ENCODE results near the gene IQCK.

Gene IQCK

DNA sequence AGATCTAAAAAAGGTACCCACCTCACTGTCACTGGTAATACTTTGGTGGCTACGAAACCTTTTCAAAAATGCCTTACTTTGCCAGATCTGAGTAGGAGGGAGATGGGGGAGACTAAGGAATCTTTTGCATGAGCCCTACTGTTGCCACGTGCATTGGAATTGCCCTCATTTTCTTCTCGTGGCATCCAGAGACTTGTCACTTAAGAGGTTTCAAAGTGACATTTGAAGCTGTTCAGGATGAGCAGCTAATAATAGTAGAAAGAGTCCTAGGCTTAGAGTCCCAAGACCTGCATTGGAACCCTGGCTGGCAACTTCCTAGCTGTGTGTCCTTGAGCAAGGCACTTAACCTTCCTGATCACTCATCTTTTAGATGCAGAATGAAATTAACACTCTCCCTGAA is 123.1 kb downstream of the IQCK start:
- no peak for DNase-seq

DNA sequence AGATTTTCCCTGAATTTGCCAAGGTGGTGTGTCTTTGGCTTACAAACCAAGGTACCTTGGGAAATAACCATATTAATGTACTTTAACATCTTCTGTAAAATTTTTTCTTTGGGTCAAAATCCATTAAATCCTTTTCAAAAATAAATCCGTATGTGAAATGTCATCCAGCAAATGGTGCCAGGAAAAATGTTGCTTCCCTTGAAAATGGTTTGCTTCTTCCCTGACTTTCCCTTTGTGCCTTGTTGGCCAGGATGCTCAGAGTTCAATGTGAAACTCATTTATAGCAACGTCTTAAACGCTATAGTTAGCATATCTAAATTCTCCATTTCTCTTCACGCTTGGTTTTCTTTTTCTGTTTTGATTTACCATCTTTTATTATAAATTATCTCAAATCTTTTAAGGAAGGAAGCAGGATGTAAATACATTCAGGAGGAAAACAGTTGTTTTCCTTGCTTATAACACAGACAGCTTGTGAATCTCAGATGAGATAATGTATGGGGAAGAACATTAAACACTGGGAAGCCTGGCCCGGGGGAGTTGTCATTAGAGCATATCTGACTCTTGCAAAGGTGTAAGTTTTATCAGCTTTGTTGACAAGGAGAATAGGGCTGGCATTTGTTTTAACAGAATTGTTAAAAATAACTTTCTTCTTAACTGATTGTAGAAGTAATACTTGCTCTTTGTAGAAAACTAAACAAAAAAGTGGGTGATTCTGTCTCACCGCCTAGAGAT is 124.5 kb downstream of the IQCK start:
- no peak for DNase-seq

DNA sequence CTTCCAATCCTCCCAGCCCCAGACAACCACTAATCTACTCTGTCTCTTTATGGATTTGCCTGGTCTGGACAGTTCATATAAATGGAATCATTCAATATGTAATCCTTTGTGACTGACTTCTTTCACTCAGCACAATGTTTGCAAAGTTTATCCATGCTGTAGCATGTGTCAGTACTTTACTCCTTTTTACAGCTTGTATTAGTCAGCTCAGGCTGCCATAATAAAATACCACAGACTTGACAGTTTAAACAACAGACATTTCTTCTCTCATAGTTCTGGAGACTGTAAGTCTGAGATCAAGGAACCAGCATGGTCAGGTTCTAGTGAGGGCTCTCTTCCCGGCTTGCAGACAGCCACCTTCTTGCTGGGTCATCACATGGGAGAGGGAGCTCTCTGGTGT is 125.3 kb downstream of the IQCK start:
- no peak for DNase-seq

DNA sequence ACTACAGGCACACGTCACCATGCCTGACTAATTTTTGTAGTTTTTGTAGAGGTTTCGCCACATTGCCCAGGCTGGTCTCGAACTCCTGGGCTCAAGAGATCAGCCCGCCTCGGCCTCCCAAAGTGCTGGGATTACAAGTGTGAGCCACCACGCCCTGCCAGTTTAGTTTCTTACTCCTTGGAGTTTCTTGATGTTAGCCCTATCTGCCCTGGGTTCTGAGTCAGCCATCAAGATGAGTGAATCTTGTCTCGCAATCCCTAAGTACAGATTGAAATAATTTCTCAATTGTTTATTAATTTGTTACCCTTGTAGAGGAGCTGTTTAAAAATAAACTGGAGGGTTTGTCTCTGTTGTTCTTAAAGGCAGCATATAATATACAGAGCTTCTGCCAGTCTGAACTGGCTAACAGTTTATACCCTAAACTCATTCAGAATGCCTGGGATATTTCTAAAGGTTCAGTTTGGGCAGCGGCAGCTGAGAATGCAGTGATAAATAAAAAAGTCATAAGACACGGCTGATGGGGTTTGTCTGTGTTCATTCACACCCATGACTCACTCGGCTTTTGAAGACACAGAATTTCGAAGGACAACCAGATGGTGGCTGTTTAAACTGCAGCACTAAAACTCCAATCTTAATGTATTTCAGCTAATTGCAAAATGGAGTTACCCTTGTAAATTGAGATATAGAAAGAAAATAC is 127.0 kb downstream of the IQCK start:
- DNase-seq: no peak

DNA sequence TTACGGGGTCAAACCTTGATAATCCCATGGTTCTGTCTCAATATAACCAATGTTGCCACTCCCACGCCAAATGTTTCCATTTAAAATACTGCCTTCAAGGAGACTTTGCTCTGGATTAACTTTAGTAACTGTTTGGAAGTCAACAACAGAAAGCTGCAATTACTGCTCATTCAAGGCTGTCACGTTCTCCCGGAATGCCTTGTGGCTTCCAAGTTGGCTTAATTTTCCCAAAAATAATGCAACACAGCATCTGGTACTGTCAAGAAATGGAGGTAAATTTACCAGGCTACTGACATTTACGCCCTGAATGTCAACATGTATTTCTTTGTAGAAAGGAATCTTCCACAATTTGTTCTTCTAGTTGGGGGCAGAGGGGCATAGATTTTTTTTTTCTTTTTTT is 128.4 kb downstream of the IQCK start:
- DNase-seq: no peak

DNA sequence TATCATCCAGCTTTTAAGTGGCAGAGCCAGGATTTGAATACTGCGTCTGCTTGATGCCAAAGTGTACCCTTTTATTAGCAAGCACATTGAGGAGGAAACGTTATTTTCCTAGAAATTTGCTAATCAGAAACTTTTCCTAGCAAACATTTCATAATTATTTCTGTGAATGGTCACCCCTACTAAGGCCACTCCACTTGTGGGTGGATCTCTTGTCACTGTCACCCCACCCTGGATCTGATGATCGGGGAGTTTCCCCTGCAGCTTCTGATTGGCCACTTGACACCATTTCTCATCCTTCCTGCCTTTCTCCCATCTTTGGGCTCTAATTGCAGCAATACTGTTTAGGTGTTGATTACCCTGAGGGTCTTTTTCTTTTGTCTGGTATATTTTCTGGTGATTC is 130.7 kb downstream of the IQCK start:
- DNase-seq: no peak

DNA sequence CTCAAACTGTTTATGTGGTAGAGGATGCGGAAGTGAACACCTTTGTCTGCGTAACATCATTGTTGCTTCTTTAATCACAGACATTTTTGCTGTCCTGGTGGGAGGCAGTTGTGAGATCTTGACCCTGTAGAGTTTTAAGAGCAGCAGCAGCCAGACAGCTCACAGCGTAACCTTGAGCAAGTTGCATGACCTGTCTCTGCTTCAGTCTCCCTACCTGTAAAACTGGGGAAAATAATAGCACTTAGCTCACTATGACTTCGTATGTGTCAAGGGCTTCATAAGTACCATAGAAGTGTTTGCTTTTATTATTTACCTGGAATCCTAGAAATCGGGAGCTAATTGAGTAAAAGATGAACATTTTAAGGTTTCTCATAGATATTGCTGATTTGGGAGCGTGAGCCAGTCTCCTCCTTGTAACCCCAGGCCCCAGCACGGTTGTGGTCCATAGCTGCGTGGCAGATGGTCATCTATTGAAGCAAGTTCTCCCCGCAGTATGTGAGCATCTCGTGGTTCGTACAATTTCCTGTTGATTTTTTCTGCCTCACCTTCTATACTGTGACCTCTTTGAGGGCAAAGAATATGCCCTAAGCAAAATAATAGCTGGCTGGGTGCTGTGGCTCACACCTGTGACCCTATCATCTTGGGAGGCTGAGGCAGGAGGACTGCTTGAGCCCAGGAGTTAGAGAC is 132.2 kb downstream of the IQCK start:
- peak; percentile 11 for DNase-seq

DNA sequence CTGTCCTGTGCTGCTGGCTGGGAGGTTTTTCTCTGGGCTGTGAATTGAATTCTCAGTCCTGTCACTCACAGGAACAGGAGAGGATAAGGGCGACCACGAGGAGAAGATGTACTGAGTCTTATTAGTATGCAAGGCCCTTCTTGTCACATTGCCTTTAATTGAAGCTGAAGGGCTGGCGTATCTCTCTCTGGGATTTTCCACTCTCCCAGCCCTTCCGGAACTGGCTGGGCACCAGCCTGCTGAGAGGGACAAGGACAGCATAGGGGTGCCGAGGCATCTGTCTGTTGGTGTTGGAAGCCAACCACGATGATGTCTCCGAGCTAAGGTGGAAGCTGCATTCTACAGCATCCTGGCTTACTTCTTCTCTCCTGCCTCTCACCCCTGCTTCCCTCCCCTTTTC is 133.4 kb downstream of the IQCK start:
- no peak for DNase-seq

DNA sequence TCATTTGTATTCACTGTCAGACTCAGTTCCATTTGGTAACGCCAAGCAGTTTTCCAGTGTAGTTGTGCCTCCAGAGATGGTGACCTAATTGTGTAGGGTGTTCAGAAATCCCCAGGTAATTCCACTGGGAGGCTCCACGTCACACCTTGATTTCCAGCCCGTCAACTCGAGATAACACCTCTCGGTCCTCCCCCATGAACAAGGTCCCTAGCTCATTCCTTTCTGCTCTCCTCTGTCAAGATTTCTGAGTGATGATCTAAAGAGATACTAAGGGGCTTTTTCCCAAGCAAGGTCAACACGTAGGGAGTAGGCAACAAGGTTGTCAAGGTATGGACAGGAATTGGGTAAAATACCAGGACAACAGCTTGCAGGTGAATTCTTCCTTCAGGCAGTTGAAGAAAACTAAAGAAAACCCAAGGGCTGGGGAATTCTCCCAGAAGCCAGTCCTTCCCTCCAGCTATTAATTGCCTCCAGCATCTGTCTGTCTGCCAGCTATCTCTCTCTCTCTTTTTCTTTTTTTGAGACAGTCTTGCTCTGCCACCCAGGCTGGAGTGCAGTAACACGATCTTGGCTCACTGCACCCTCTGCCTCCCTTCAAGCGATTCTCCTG is 135.2 kb downstream of the IQCK start:
- DNase-seq: no peak

DNA sequence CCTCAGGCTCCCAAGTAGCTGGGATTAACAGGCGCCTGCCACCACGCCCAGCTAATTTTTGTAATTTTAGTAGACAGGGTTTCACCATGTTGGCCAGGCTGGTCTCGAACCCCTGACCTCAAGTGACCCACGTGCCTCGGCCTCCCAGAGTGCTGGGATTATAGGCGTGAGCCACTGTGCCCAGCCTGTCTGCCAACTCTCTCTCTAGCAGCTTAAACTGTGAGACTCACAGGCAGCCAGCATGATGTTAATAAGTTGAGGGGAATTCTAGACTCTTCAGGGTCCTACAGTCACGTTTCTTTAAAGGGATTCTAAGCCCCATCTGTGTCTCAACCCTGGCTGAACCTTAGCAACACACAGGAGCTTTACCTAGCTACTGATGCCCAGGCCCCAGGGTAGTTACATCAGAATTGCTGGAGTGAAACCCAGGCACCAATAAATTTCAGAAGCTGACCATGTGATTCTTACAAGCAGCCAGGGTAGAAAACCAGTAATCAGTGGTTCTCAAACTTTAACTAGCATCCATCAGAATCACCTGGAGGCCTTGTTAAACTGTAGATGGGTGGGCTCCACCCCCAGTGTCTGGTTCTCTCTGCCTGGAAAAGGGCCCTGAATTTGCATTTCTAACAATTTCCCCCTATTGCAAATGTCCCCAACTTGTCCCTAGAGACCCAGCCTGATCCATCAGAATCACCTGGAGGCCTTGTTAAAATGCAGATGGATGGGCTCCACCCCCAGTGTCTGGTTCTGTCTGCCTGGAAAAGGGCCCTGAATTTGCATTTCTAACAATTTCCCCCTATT is 135.9 kb downstream of the IQCK start:
- DNase-seq: no peak

DNA sequence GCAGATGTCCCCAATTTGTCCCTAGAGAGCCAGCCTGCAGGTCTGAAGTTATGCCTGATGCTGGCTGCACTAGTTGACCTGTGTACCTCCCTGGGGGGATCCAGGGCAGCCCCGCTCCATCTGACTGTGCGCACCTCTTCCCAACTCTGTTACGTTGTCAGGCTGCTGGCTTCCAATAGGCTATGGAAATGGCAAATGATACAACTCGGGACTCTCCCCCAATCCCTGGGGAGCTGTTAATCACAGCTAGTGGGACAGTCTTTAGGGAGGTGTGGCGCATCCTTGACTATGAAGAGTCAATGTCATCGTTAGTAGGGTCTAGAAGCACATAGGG is 136.4 kb downstream of the IQCK start:
- DNase-seq: no peak

DNA sequence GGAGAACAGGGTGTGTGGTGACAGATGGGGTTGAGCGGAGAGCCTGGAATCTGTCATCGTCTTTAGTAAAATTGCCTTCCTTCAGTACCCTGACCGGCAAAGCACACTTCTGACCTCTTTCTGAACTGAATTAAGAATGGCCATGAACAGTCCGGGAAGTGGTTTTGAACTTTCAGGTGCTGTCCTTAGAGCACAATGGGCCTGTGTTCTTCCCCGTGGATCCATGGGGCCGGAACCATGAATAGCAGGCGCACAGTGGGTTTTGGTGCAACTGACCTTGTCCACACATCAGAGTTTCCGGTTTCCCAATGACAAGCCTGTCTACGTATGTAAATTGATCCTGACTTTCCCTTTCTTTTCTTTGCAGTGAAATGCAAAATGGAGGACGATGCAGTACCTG is 138.0 kb downstream of the IQCK start:
- no peak for DNase-seq

DNA sequence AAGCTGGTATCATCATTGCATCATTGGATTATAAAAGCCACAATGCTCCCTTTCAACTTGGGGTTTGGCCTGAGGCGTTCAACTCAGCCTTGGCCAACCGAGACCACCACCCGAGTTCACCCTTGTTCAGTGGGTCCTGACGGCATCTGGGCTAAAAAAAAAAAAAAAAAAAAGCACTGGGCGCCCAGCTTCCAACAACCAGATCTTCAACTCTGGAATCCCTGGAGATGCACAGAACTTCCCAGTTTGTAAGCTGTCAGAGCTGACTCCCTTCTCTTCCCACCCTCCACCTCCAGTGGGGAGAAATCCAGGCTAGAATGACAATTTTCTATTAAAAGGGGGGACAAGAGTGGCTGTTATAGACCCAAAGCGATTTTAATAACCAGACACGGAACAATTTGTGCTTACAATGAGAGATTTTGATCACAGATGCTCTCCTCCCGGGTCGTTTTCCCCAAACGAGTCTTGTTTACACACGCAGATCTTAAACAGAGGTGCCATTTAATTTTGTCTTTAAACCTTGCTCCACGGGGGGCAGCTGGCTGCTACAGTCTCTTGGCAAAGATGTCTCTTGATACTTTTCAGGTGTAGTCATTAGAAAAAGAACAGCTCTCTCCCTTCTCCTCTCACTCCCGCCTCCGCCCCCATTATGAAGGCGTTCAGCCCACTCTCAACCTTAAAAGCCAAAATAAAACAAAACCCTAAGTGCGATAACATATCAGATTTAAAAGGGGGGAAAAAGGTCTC is 139.7 kb downstream of the IQCK start:
- no peak for DNase-seq

DNA sequence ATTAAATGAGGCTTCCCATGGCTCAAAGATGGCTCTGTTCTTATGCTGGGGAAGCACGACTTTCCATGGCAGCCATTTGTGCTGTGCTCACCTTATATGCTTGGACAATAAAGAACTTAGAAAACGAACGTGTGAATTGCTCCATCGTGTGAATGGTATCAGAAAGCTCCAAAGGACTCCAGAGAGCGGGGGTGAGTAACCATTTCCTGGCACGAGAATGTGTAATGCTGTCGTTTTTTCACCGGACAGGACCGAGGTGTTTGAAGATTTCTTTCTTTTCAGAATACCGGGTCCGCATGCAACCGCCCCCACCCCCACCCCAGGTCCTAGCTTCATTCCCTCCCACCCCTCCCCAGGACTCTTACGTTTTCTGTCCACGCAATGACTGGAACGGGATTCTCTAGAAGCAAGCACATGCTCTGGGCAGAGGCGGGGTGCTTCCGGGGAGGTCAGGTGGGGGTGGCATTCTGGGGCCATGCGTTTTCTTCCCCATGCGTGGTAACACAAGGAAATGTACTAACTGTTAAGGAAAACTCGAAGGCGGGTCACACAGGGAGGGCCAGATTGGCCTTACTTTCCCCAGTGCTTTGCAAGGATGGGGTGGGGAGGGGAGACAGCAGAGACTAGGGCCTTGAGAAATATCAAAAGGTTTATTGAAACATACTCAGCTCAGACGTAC is 140.4 kb downstream of the IQCK start:
- DNase-seq: no peak

DNA sequence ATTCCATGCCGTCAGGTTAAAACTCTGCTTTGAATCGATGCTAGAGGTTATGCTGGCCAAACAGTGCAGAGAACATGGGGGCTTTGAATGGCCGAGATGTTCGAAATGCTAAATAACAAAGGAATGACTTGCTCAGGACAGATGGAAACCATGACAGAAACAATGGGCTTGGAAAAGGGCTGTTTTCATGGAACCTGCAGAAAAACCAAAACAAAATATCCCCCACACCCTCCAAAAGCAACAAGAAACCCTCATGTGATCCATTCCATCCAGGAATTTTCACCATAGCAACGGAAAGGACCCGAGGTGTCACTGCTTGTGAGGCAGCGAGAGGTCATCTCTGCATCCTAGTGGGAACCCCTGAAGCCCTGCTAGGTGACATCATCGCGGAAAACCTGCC is 141.1 kb downstream of the IQCK start:
- DNase-seq: no peak

DNA sequence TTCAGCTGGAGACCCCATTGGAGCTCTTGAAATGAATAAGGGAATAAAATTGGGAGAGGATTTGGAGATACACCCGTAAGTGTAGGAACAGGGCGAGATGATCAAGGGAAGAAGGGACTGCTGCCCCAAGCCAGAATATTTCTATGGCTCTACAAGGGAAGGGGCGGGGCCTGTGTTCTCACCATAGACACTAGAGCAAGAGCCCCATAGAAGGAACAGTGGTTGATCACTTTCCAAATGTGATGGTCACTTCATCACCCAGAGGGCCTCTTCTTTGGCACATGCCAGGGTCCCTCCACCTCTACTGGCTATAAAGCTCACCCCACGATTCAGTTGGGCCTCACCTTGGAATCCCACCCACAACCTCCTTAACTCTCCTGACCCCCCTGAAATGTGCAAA is 141.5 kb downstream of the IQCK start:
- no peak for DNase-seq

DNA sequence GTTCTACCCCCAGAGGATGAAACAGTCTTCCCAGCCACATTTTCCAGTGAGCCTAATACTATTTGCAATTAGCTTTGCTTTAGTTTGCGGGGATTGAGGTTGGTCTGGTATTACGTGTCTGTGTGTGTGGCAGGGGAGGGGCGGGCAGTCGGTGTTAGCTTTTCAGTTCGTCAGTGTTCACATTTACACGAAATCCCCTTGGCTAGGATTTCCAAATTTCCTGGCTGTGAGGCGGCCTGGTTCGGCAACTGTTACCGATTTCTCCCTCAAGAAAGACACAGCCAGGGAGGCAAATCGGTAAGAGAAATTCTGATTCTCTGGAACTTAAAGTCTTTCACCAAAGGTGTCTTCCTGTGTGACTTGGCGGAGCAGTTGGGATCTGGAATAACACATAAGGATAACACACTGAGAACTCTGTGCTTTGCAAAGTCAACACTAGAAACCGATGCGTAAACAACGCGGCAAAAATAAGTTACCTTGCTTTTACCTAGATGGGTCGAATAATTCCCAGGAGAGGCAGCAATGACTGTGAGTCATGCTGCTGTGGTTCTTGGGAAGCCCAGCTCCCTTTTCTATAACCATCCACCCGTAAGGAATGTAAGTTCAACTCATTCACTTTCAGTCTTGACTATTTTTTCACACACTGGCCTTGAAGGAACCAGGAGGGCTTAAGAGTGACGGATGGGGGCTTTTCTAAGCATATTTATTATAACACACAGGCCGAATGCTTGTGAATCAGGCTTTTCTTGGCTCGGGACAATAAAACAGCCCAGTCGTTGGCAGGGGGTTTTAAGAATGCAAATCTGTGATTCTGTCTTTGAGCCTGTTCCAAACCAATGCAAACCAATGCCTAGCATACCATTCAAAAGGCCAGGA is 142.3 kb downstream of the IQCK start:
- no peak for DNase-seq

DNA sequence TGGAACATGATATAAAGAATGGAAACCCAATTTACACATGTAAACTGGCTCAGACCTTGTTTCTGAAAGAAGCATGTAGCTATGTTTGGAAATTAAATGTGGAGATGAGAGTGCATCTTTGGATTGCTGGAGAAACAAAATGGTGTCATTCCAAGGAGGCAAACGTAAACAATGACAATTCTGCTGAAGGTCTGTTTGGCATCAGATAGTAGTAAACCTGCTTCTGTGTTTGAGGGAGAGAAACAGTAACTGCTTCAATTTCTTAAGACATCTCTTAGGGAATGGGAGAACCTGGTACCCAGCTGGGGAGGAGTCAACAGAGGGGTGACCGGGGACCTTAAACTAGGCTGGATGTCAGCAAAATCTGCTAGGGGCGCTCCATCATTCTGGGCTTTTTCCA is 143.1 kb downstream of the IQCK start:
- no peak for DNase-seq

DNA sequence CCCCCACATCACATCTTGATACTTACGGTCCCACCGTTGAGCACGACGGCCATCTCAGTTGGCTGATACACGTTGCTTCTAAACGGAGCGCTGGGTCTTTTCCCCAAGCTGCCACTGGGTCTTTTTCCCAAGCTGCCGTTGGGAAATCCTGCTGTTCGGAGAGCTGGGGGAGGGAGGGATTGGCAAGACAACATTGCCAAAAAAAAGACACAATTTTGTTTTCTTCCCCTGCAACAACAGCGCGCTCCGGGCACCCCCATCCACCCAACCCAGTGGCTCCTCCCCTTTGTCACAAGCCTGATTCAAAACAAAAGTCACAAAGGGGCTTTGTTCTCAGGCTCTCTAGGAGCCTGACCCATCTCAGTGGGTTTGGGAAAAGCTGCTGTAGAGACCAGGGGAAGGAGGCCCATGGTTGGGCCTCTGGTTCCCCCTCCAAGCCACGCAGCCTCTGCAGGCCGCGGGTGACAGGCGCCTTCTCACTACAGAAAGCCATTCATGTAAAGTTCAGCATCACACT is 143.8 kb downstream of the IQCK start:
- DNase-seq: no peak

DNA sequence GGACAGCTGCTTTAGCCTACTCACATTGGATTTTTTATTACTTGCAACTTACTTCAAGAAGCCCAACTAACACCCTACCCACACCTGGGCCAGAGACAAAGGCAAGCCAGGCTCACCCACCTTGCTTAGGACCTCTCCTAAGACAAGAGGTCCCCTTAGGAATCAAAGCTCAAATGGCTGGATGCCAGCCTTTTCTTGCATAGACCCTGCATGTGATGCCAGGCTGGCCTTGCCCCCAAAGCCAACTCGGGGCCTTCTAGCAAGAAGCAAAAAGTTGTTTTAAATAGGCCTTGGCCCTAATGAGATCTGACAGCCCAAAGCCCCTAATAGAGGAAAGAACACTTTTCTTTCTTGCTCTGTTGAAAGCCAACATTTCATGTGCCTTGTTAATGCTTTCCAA is 145.9 kb downstream of the IQCK start:
- DNase-seq: no peak

DNA sequence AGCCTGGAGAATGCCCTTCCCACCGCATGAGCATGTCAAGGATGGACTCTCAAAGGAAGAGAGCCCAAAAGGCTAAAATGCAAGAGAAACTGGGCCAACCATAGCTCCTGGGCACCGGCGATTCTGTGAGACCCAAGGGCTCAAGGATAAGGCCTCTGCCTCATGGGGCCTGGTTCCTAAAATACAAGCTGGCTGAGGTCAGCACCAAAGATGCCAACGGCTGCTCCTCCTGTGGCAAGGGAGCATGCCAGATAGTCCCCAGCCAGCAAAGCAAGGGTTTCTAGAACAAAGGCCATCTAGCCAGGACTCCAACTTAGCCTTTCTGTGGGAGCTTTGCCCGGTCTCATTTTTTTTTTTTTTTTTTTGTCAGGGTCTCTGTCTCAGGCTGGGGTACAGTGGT is 146.5 kb downstream of the IQCK start:
- no peak for DNase-seq
